K562 (cell line): ENCODE measurements around the gene PLXDC1. TPM values are rescaled to one million over a fixed set of nuclear protein-coding genes. Genes with fewer than 3 reads are reported as not detected.
A peak's percentile ranks its signal among the peaks of the same experiment; 100 is the strongest.

ENCODE experiments used
- AFF4 ChIP-seq: sonication (generic); formaldehyde crosslinking; IDR thresholded peaks from 2 replicates; pipeline ENCODE4 v1.8.0; 2023; ENCODE audit warnings: mild to moderate bottlenecking, missing genetic modification reagents
- ATF6 ChIP-seq: sonication (generic); formaldehyde crosslinking; IDR thresholded peaks from 2 replicates; pipeline ENCODE4 v1.4.0; 2020; ENCODE audit warnings: mild to moderate bottlenecking, missing genetic modification reagents
- BRD4 ChIP-seq: fragments of 200-600 bp; sonication (generic); IDR thresholded peaks from 2 replicates; pipeline ENCODE4 v1.6.1; 2017; ENCODE audit warnings: inconsistent platforms
- CCAR2 ChIP-seq: fragments of 200-400 bp; formaldehyde crosslinking; IDR thresholded peaks from 2 replicates; pipeline ENCODE4 v1.6.1; 2017; ENCODE audit warnings: mild to moderate bottlenecking, low read depth, low read length
- GTF2B ChIP-seq: IDR thresholded peaks from 2 replicates; pipeline ENCODE4 v1.6.1; 2011; ENCODE audit not compliant: insufficient read length; ENCODE audit errors: extremely low read depth
- JUN ChIP-seq, 2 experiments: sonication (generic) in 1 of 2; formaldehyde crosslinking in 1 of 2; IDR thresholded peaks; 2 replicates each; pipeline versions ENCODE4 v1.6.1 to v1.8.0; 2012 to 2022; ENCODE audit warnings: borderline replicate concordance in 2 of 2, mild to moderate bottlenecking in 2 of 2, improper control_type of control experiment in 1 of 2, low read depth in 1 of 2, low read length in 1 of 2, missing genetic modification reagents in 1 of 2
- KLF16 ChIP-seq: IDR thresholded peaks from 2 replicates; pipeline ENCODE4 v1.6.1; 2016; ENCODE audit warnings: antibody characterized with exemption
- LARP7 ChIP-seq: fragments of 450-650 bp; IDR thresholded peaks from 2 replicates; pipeline ENCODE4 v1.6.1; 2016
- POLR2B ChIP-seq: fragments of 450-650 bp; IDR thresholded peaks from 2 replicates; pipeline ENCODE4 v1.6.1; 2018; ENCODE audit warnings: low read depth; ENCODE audit not compliant: partially characterized antibody
- POLR2G ChIP-seq: fragments of 200-400 bp; formaldehyde crosslinking; IDR thresholded peaks from 2 replicates; pipeline ENCODE4 v1.6.1; 2017; ENCODE audit warnings: low read depth, mild to moderate bottlenecking, antibody characterized with exemption, low read length, moderate library complexity
- SMARCE1 ChIP-seq: fragments of 450-650 bp; IDR thresholded peaks from 2 replicates; pipeline ENCODE4 v1.7.1; 2016; ENCODE audit warnings: mild to moderate bottlenecking
- STAT5B ChIP-seq: fragments of 250-450 bp; sonication (Bioruptor Pico); IDR thresholded peaks from 2 replicates; pipeline ENCODE4 v1.8.0; 2021; ENCODE audit warnings: mild to moderate bottlenecking, inconsistent platforms
- TARDBP ChIP-seq: fragments of 450-650 bp; IDR thresholded peaks from 2 replicates; pipeline ENCODE4 v1.6.1; 2016
- TRIM28 ChIP-seq: fragments of 450-650 bp; IDR thresholded peaks from 2 replicates; pipeline ENCODE4 v1.6.1; 2017
- XRCC5 ChIP-seq: fragments of 200-400 bp; formaldehyde crosslinking; IDR thresholded peaks from 2 replicates; pipeline ENCODE4 v1.6.1; 2017; ENCODE audit warnings: low read depth, mild to moderate bottlenecking, low read length
- YY1 ChIP-seq, 3 experiments: IDR thresholded peaks; 2 replicates each; pipeline ENCODE4 v1.6.1; 2011; ENCODE audit warnings: low read length in 2 of 3, mild to moderate bottlenecking in 2 of 3, moderate library complexity in 2 of 3, borderline replicate concordance in 1 of 3, control low read depth in 1 of 3, low read depth in 1 of 3; ENCODE audit not compliant: insufficient read depth in 3 of 3, insufficient replicate concordance in 2 of 3, control insufficient read depth in 1 of 3, insufficient read length in 1 of 3; ENCODE audit errors: extremely low read depth in 1 of 3
- ZFPM2 ChIP-seq: fragments of 250-450 bp; sonication (Bioruptor Pico); IDR thresholded peaks from 2 replicates; pipeline ENCODE4 v1.5.1; 2022; ENCODE audit warnings: mild to moderate bottlenecking
- ZNF408 ChIP-seq: fragments of 250-450 bp; sonication (Bioruptor Pico); IDR thresholded peaks from 2 replicates; pipeline ENCODE4 v1.4.0; 2020; ENCODE audit warnings: low read depth, mild to moderate bottlenecking, moderate library complexity
- ZNF644 ChIP-seq: fragments of 200-800 bp; sonication (Bioruptor generic); IDR thresholded peaks from 2 replicates; pipeline ENCODE4 v1.6.1; 2016; ENCODE audit warnings: low read depth, missing genetic modification characterization, missing compliant biosample characterization
- polyA plus RNA-seq, 8 experiments: library from polyadenylated mRNA; depleted of rRNA in 4 of 8; stranded (reverse) in 5 of 8; unstranded in 3 of 8; fragments of >200 nt; fragmentation: Nextera tagmentation in 2 of 8; fragmentation: Illumina TruSeq in 1 of 8; extraction: Ambion mirVana in 2 of 8; extraction: Trizol in 1 of 8; gene quantifications; 2 replicates each; pipeline versions ENCODE4 v1.2.1 to v1.2.3, GENCODE V29; 2011 to 2014; ENCODE audit warnings: inconsistent platforms in 1 of 8, missing spikeins in 1 of 8
- total RNA-seq, 7 experiments: library from RNA; depleted of rRNA in 6 of 7; stranded (reverse); fragments of >200 nt in 6 of 7; fragmentation: Illumina TruSeq in 2 of 7; extraction: Trizol in 2 of 7; gene quantifications; 2 replicates each; pipeline versions ENCODE4 v1.2.1 to v1.2.3, GENCODE V29; 2011 to 2021; ENCODE audit warnings: low replicate concordance in 1 of 7

PLXDC1 gene
- total and polyA plus RNA-seq, 9 of the 15 experiments (the other 6 are each of a cell fraction or from before 2014, with no cell fraction given) = not detected

- no peak for TF ChIP-seq GTF2B
- no peak for TF ChIP-seq JUN (IDR thresholded peaks at IDR 0.05; ENCODE audit: borderline replicate concordance, low read depth, low read length)
- no peak for TF ChIP-seq JUN (CRISPR knock-in tag; IDR thresholded peaks at IDR 0.05; ENCODE audit: borderline replicate concordance)
- TF ChIP-seq ATF6 = no peak
- no peak for TF ChIP-seq BRD4
- TF ChIP-seq TARDBP = no peak
- 0 out of 2 replicates have a peak, but pooled peaks have one; percentile 7 for TF ChIP-seq KLF16
- peak in 1 of 3 experiments; percentile 29 for TF ChIP-seq YY1 (IDR thresholded peaks at IDR 0.05; ENCODE audit: borderline replicate concordance in 1 of 3, control insufficient read depth in 1 of 3, extremely low read depth in 1 of 3, insufficient read depth in 3 of 3, insufficient read length in 1 of 3, insufficient replicate concordance in 2 of 3, low read depth in 1 of 3, low read length in 2 of 3)
- no peak for TF ChIP-seq ZNF644 (tag)
- no peak for TF ChIP-seq SMARCE1
- TF ChIP-seq LARP7 = no peak
- TF ChIP-seq POLR2B = no peak
- TF ChIP-seq POLR2G = no peak
- no peak for TF ChIP-seq STAT5B (CRISPR knock-in tag)
- no peak for TF ChIP-seq ZFPM2 (CRISPR knock-in tag)
- TF ChIP-seq ZNF408 (CRISPR knock-in tag) = no peak
- no peak for TF ChIP-seq CCAR2
- peak; percentile 42; the same call in 1 of the 2 replicates for TF ChIP-seq XRCC5
- no peak for TF ChIP-seq TRIM28
- no peak for TF ChIP-seq AFF4 (CRISPR knock-in tag)
Observed at GRCh38 chr17:39164675-39165143, 13.3 kb upstream of the PLXDC1 start (continued).
